Gastrocnemius medialis (tissue), 4 donors: Measurements from ENCODE around the gene MDM1.

Source experiments
- POLR2A ChIP-seq, 2 donors: fragments of 450-650 bp; IDR thresholded peaks; one replicate each; pipeline ENCODE4 v1.6.1; 2017; ENCODE audit warnings: antibody characterized with exemption in 2 of 2, mild to moderate bottlenecking in 2 of 2, moderate library complexity in 2 of 2
- TF ChIP-seq, protein P1 (sequence below), 5 experiments: fragments of 450-650 bp in 3 of 5; fragments of 200-600 bp in 2 of 5; sonication (generic) in 2 of 5; IDR thresholded peaks in 4 of 5; conservative IDR thresholded peaks in 1 of 5; 1 replicate in 4 of 5; 2 replicates in 1 of 5; pipeline ENCODE4 v1.5.1; 2016 to 2019; ENCODE audit warnings: antibody characterized with exemption in 5 of 5, mild to moderate bottlenecking in 3 of 5, moderate library complexity in 3 of 5

DNA sequence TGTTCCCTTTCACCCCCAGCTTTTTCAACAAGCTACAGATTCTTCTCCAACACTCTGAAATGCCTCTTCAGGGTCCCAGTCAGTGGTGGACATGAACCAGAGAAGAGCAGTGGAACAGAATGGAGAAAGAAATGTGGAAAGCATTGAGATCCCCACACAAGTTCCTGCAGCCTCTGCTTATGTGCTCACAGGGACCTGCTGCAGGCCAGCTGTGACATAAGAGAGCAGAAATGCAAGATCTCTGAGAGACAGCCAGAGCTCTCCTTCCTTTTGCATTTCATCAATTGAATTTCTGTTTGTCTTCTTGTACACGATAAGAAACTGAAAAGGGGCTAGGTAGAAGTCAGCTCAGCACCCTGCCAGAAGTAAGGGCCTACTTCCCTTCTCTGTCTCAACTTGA lies 6.2 kb downstream of the MDM1 start:
- TF ChIP-seq, protein P1, sequence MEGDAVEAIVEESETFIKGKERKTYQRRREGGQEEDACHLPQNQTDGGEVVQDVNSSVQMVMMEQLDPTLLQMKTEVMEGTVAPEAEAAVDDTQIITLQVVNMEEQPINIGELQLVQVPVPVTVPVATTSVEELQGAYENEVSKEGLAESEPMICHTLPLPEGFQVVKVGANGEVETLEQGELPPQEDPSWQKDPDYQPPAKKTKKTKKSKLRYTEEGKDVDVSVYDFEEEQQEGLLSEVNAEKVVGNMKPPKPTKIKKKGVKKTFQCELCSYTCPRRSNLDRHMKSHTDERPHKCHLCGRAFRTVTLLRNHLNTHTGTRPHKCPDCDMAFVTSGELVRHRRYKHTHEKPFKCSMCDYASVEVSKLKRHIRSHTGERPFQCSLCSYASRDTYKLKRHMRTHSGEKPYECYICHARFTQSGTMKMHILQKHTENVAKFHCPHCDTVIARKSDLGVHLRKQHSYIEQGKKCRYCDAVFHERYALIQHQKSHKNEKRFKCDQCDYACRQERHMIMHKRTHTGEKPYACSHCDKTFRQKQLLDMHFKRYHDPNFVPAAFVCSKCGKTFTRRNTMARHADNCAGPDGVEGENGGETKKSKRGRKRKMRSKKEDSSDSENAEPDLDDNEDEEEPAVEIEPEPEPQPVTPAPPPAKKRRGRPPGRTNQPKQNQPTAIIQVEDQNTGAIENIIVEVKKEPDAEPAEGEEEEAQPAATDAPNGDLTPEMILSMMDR (IDR thresholded peaks at IDR 0.05 in 4 of 5, conservative IDR thresholded peaks at IDR 0.05 in 1 of 5) = no peak
- no peak for TF ChIP-seq POLR2A (IDR thresholded peaks at IDR 0.05)
